SKM-1 treated with dmso at 0.1 percent for 144 hours (cell line): Measurements from ENCODE around the gene NCMAP.

Experiments
- DNase-seq: peaks from one replicate; lab custom pipeline; 2025; ENCODE audit not compliant: unreplicated experiment; lab: John Stamatoyannopoulos, UW

NCMAP gene

DNA sequence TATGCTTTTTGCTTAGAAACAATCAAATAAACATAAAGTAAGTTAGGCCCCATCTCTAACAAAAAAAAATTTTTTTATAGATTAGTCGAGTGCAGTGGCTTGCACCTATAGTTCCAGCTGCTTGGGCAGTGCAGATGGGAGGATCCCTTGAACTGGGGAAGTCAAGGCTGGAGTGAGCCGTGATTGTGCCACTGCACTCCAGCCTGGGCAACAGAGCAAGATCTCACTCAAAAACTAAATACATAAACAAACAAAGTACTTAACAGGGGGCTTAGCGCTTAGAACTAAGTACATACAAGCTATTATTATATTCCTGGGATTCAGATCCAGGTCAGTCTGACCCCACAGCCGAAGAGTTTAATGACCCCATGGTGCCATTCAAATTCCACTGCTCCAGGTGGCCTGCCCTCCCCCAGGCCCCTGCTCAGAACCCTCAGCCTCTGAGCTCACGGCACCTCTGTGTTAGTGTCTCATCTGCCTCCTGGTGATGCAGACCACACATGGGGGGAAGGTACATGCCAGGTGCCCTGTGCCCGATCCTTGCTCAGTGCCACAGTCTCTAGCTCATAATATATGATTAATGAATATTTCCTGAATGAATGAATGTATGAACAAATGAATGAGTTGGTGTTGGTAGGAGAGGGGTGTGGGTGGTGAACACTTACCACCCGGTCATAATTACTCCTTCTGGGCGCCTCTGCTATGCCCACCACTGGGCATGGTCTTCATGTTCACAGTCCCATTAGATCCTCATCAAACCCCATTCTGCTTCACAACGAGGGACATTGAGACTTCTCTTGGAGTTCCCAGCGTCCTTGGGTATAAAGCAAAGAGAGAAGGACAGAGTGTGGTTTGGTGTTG lies 14.6 kb downstream of the NCMAP start:
- no peak for DNase-seq

DNA sequence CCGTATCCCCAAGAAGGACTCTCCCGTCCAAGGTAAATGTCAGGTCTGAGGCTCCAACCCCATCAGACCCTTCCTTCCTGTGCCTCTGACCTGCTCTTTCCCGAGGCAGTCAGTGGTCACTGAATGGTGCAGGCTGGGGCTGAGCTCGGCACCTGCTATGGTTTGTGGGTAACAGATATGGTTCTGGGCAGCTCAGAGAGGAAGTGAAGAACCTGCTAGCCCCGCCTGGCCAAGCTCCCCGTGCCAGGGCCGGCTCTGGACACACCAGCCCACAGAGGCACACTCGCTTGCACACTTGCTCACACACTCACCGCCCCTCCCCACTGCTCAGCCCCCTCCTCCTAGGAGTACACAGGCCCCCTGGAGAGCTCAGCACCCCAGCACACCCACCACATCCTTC lies 16.4 kb downstream of the NCMAP start:
- DNase-seq = no peak

DNA sequence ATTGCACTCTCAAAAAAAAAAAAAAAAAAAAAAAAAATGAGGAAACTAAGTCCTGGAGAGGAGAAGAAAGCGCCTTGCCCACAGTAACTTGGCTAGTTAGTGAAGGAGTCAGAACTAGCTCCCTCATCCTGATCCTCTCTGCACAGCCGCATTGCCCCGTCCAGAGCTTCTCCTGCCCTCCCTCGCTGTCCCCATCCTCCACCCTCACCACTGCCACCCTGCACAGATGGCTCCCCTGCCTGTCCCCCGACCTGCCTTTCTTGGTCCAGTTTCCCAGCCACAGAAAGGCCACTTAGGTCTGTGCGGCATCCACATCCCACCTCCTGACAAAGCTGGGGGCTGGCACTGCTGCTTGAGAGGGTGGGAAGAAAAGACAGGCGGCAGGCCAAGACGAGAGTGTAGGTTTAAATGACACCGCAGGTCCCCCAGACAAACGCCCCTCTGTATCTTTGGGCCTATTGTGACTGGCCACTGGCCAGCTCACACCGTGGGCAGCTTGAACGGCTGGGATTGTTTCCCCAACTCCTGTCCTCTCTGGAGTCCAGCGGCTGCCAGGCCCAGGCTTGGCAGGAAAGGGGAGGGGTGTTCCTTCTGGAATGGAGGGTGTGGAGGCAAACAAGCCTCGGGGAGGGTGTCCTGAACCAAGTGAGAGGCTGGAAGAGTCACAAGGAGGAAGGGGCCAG lies 20.2 kb downstream of the NCMAP start:
- no peak for DNase-seq

DNA sequence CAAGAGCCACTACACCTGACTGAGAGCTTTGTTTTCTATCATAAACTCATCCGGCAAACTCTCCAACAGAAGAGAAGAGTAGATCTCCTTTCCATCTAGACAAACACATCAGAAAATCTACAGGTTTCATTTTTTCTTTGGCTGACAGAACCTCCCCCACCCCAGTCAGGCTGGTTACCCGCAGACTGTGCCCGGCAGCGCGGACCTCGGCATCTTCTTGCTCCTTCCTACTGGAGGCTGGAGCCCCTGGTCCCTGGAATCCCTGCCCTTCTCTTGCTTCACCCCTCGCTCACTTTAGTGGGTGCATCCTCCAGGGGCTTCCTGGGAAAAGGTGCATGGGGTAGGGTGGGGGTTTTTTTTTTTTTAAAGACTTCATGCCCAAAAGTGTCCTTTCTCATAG lies 23.0 kb downstream of the NCMAP start:
- no peak for DNase-seq

DNA sequence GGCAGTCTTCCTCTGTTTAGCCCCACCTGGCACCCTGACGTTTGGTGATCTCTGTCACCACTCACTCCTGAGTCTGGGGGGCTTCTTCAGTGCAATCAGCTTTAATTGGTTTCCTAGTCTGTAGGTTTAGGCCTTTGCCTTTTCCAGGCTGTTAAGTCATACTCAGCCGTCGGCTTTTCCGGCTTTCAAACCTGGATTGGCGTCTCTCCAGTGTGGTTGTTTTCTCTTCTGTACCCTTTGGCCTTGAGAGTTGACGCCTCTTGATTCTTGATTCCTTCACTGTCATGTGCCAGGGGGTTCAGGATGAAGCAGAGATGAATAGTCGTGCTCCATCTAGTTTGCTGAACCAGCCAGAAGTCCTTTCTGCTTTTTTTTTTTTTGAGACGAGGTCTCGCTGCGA lies 24.9 kb downstream of the NCMAP start:
- no peak for DNase-seq

DNA sequence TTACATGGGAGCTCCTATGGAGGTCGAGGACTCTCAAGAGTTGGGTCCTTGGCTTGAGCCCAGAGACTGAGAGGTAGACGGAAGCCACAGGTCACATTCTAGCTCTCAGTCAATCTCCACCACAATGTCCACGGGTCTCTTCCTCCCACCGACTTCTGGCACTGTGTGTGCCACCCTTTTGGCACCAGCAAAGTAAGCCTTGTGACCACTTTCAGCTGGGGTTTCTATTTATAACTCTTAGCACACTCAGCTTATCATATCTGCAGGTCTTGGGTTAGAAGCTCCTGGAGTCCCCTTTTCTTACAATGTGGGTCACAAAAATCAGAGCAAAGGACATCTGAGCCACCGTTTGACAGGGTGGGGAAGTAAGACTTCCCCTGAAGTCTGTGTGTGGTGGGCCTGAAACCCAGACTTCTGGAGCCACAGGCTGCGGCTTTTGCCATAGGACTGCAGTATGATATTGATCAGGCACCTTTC lies 28.3 kb downstream of the NCMAP start:
- no peak for DNase-seq

DNA sequence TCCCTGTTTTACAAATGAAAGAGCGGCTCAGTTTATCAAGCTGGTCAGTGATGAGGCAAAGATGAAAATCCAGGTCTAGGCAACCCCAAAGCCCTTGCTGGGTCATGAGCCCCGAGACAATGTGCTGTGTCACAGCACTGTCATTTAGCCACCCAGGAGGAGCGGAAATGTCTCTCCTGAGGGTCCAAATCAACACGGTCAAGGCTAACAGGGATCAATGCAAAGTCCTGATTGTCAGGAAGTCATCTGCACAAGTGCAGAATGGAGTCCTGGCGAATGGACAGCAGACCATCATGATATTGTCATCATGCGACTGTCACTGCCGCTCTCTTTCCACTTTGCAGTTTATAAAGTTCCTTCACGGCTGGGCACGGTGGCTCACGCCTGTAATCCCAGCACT lies 30.2 kb downstream of the NCMAP start:
- DNase-seq = no peak

DNA sequence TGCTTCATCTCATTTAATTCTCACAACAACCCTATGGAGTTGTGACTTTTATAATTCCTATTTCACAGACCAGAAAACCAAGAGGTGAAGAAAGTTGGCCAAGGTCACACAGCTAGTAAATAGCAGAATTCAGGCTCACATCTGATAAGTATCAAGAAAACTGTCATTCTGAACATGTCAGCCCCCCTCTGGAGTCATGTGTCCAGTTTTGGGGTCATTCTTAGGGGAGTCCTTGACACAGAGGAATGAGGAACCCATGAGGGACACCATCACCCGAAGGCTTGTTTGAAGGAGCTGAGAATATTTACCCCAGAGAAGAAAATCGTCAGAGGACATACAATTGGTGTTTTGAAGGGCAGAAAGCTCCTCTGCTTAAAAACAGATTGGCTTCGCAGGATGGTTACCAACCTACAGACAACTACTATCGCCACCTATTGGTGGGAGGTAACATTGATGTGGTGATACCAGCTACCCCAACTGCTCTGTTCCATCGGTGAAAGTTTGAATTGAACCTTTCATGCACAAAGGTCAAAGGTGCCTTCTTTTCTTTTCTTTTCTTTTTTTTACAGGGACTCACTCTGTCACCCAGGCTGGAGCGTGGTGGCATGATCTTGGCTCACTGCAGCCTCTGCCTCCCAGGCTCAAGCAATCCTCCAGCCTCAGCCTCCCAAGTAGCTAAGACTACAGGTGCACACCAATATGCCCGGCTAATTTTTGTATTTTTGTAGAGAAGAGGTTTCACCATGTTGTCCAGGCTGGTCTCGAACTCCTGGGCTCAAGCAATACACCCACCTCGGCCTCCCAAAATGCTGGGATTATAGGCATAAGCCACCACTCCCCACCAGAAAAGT lies 31.3 kb downstream of the NCMAP start:
- peak; percentile 51 for DNase-seq

DNA sequence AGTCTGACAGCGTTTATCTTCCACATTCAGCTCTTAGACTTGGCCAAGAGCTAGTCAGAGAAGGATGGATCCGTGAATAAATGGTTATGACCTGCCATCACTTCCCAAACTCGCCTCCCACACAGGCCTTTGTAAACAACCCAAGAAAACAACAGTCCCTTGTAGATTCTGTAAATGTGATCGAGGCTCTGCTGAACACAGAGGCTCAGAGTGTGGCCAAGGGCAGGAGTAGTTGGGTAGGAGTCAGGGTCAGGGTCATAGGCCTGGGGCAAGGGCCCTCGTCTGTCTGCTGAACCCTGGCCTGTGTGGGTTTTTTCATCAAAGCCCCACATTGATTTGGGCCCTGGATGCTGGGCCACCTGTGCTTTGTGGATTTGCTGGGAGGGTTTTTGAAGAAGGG lies 32.7 kb downstream of the NCMAP start:
- DNase-seq = no peak

DNA sequence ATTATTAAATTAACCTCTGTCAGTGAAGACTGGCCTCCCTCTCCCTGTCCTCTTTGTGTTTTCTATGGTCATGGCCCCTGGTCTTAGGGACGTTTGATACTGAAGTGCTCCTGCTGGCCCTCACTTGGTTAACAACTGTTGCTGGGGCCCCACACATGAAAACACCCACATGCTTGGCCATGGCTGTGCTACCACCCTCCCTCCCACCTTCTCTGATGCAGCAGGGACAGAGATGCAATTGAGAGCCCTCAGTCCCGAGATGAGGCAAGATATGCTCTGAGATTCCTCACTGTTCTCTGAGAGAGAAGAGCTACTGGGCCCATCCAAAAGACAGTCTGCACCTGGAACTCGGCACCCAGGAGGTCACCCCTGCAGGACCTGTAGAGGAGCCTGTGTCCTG lies 33.3 kb downstream of the NCMAP start:
- DNase-seq = no peak

DNA sequence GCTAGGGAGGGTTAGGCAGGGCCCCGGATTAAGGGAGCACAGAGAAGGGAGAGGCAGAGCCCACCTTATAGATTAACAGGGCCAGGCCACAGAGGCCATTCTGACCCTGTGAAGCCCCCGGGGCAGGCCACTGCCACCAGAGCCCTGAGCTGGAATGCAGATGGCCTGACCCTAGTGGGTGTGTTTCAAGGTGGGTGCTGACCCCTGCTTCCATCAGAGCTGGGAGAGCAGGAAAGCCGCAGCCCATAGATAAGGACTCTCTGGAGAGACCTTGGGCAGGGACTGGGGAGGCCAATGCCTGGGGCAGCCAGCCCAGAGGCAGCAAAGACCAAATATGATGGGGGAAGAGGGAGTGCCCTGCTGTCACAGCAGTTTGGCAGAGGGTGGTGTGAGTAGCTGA lies 35.9 kb downstream of the NCMAP start:
- no peak for DNase-seq

DNA sequence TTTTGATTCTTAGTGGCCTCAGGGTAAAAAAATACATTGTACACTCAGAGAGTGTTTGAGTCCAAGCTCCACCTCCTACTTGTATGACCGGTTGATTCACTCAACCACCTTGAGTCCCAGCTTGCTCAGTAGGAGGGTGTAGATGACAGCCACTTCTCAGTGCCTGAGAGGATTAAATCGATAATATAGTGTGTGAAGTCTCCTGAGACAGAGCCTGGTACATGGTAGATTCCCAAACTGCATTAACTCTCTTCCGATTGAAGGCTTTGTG lies 38.4 kb downstream of the NCMAP start:
- no peak for DNase-seq

DNA sequence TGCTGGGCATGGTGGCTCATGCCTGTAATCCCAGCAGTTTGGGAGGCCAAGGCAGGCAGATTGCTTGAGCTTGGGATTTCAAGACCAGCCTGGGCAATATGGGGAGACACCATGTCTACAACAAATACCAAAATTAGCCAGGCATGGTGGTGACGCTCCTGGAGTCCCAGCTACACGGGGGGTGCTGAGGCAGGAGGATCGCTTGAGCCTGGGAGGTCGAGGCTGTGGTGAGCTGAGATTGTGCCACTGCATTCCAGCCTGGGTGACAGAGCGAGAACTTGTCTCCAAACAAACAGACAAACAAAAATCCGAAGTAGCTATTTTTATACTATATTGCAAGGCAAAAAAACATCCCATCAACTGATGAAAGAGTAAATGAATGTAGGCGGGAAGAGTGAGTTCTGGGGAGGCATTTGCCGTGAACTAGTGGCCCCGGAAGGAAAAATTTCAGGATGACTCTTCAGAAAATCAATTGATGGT lies 40.6 kb downstream of the NCMAP start:
- no peak for DNase-seq

DNA sequence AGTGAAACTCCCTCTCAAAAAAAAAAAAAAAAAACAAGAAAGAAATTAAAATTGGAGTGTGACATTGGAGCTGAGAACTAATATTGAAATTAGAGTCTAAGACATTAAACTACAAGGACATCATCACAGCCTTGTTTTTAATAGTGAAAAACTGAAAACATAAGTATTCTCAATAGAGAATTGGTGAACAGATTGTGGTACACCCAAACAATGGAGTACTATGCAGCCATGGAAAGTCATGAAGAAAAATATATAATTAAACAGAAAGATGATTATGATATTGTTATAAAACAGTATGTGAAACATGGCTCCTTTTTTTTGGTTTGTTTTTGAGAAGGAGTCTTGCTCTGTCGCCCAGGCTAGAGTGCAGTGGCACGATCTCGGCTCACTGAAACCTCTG lies 43.4 kb downstream of the NCMAP start:
- DNase-seq = no peak

DNA sequence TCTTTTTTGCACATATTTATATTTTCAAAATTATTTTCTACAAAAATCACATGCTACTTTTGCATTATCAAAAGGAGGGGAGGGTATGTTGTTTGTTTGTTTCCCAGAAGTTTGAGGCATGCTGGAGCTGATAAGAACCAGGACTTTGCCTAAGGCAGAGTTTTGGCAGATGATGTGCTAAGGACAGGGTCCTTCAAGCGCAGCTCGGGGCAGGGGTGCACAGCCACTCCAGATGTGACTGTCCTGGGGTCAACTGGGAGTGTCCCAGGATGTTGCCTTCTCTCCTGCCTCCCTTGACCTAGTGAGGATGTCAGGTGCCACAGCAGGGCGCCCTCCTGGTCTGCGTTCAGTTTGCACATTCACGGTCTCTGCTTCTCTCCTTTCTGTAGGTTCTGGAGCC lies 44.7 kb downstream of the NCMAP start:
- no peak for DNase-seq

DNA sequence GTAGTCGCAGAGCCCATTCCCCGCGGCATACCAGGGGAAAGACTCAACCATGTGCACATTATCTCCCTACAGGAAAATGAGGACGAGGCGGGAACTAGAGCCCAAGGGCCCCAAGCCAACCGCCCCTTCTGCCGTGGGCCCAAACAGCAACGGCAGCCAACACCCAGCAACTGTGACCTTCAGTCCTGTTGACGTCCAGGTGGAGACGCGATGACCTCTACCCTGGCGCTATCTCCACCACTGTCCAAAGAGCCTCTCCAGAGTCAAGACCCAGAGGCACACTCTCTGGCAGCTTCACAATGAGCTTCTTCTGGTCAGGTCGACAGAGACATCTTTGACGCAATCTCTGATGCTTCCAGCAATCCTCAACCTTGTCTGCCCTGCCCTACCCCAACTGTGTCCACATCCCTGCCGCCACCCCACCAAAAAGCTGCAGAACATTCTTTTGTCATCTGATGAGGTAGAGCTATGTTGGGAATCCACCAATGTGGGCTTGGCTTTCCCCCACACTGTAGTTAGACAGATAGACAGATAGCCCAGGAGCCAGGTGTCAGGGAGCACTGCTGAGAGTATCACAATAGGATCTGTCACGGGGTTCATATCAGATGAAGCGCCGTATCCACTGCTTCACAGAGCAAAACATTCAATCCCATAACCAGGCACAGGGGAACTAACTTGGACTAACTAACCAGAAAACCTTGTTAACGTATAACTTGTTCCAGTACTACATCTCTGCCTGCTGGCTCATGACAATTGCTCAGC lies 49.8 kb downstream of the NCMAP start:
- DNase-seq = no peak

DNA sequence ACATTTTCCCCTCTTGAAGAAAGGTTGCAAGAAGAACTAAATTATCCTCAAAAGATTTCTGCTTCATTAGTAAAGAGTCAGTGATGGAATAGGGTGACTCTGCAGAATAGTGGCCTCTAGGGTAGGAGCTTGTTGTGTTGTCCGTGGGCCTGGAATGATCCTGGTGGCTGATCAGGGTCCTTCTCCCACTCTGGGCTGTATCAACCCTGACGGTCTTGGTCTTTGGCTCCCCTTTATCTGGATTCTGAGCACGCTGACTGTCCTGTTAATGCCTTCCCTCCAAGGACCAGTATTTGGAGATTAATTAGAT lies 50.4 kb downstream of the NCMAP start:
- DNase-seq = no peak

DNA sequence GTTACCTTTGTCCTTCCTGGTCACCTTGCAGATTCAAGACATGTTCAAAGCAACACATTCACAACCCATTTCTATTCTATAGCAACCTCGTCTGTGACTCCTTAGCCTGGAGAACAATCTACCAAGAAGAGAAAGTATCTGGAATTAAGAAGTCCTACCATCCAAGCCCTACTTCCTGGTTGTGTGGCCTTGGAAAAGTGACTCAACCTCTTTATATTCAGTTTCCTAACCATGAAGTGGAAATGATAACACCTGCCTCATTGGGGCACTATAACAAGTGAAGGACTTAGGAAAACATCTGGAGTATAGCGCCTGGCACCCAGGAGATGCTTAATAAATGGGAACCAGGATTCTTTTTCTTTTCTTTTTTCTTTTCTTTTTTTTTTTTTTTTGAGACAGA lies 50.7 kb downstream of the NCMAP start:
- no peak for DNase-seq

DNA sequence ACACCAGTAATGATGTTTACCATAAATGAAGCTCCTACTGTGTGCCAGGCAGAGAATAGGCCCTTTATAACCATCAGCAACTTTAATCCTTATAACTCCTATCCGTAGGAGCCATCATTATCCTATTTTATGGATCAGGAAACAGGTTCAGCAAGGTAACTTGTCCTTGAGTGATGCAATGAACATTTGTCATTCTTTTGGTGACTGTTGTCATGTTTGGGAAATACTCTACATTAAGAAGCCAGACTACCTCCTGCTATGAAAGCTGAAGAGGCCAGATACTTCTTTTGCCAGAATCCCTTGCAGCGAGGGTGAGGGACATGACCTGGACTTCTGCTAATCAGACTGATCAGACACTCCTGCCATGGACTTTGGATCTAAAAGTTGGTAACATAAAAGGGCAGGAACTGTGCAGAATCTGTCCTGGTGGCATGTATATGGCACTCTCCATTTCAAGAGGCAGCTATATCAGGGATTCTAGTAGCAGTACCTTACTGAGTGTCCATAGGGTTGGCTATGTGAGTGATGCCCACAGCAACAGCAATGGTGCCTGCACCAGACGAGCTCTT lies 54.1 kb downstream of the NCMAP start:
- no peak for DNase-seq

DNA sequence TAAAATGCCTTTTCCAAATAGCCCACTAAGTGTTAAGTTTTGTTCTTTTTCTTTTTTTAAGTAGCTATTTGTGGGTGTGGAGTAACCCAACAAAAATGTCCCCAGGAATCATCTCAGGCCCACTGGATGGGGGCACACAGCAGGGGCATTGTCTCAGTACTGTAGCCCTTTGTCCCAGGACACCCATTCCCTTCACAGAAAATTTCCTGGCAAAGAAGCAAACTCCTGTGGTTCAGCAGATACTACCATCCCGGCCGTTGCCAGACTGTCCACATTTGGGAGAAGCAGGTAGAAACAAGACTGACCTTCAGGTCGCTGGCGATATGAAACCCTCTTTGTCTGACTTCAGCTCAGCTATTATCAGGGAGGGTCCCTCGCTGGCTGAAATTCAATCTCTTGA lies 63.5 kb downstream of the NCMAP start:
- no peak for DNase-seq

DNA sequence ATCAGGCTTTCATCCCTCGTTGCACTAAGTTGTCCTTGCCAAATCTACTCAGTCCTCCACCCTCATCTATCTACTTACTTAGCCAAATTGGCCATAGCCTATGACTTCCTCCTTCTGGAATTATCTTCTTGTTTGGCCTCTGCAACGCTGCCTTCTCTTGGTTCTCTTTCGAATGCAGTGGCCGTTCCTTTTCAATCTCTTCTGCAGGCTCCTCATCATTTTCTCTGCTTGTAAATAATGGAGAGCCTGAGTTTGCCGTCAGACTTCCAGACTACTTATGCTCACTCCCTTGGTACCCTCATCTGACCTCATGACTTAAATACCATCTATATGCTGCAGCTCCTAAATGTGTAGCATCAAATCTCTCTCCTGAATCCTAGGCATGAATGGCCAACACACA lies 64.8 kb downstream of the NCMAP start:
- DNase-seq = no peak
